CMK (cell line): ENCODE results near the gene NRSN1.

ENCODE experiments used
- DNase-seq: peaks from one replicate; pipeline ENCODE4 v3.0.0-alpha.2; 2010; ENCODE audit warnings: low read depth

Gene NRSN1

GRCh38 chr6:24125980-24126379 is at the start of gene NRSN1:
TSS of gene NRSN1 (plus strand) at chr6:24126215. CDS start at chr6:24134328, 8,113 bp downstream.
- peak; percentile 8 for DNase-seq

GRCh38 chr6:24078200-24078599 is 47.8 kb upstream of the NRSN1 start:
- DNase-seq = no peak

- no peak for DNase-seq
Observed at GRCh38 chr6:24079076-24079475, 46.9 kb upstream of the NRSN1 start.

GRCh38 chr6:24080711-24081110 is 45.3 kb upstream of the NRSN1 start:
- DNase-seq = no peak

GRCh38 chr6:24089736-24090135 is 36.3 kb upstream of the NRSN1 start:
- no peak for DNase-seq

GRCh38 chr6:24092407-24092806 is 33.6 kb upstream of the NRSN1 start:
- DNase-seq = no peak

GRCh38 chr6:24093381-24093780 is 32.6 kb upstream of the NRSN1 start:
- no peak for DNase-seq

- no peak for DNase-seq
Observed at GRCh38 chr6:24099181-24099580, 26.8 kb upstream of the NRSN1 start.

GRCh38 chr6:24100024-24100769 is 25.8 kb upstream of the NRSN1 start:
- DNase-seq = no peak

GRCh38 chr6:24100770-24101155 is 25.3 kb upstream of the NRSN1 start:
- no peak for DNase-seq

- no peak for DNase-seq
Observed at GRCh38 chr6:24105191-24105590, 20.8 kb upstream of the NRSN1 start.

GRCh38 chr6:24106291-24106690 is 19.7 kb upstream of the NRSN1 start:
- no peak for DNase-seq

- no peak for DNase-seq
Observed at GRCh38 chr6:24107294-24107693, 18.7 kb upstream of the NRSN1 start.

- no peak for DNase-seq
Observed at GRCh38 chr6:24108056-24108455, 18.0 kb upstream of the NRSN1 start.

GRCh38 chr6:24110417-24110816 is 15.6 kb upstream of the NRSN1 start:
- no peak for DNase-seq

- DNase-seq = no peak
Observed at GRCh38 chr6:24113891-24114290, 12.1 kb upstream of the NRSN1 start.

GRCh38 chr6:24117021-24117420 is 9.0 kb upstream of the NRSN1 start:
- no peak for DNase-seq

- no peak for DNase-seq
Observed at GRCh38 chr6:24122139-24122538, 3.9 kb upstream of the NRSN1 start.

- DNase-seq = peak; percentile 30
Observed at GRCh38 chr6:24126586-24127192, 674 bp downstream of the NRSN1 start.

GRCh38 chr6:24127316-24127715 is 1.3 kb downstream of the NRSN1 start:
- DNase-seq = no peak

- DNase-seq = no peak
Observed at GRCh38 chr6:24131751-24132150, 5.7 kb downstream of the NRSN1 start.

GRCh38 chr6:24139080-24139479 is 13.1 kb downstream of the NRSN1 start:
- DNase-seq = no peak

- DNase-seq = no peak
Observed at GRCh38 chr6:24139639-24140038, 13.6 kb downstream of the NRSN1 start.

GRCh38 chr6:24140591-24140990 is 14.6 kb downstream of the NRSN1 start:
- no peak for DNase-seq
